K562 treated with DMSO at 1 percent for 24 hours (cell line): ENCODE measurements around the gene JAZF1. TPM values are rescaled to one million over a fixed set of nuclear protein-coding genes. Genes with fewer than 3 reads are reported as not detected.

Experiments
- total RNA-seq: library from RNA; unstranded; fragments of 300-600 nt; gene quantifications from 2 replicates; pipeline ENCODE4 v1.2.3, GENCODE V29; 2022; ENCODE audit warnings: low read depth; ENCODE audit not compliant: insufficient read depth

JAZF1 gene
- 0.38 TPM in 1 of 2 replicates, not detected in the other for total RNA-seq

DNA sequence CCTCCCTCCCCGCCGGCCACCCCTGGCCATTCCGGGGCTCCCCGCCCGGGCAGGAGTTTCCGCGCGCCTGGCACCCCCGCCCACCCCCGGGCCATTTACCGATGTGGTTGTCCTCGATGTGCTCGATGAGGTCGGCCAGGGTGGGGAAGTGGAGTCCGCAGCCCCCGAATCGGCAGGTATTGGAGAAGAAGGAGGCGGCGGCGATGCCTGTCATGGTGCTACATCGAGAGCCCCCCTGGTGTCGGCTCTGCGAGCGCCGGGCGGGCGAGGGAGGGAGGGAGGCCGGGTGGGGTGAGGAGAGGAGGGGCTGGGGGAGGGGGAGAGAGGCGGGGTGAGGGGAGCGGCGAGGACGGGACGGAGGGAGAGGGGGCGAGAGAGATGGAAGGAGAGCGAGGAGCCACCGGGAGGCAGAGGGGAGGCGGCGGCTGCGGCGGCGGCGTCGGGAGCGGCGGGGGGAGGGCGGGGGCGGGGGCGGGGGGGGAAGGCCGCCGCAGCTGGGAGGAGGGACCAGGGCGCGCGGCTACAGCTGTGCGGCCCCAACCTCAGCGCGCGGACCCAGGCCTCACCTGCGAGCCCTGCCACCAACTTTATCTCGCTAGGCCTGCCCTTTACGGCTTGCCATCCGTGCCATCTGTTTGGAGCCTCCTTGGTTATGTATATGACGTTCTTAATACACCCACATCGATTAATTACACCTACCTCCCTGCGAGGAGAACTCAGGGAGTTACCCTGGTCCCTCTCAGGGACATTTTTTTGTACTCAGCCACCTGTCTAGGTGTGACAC, at the start of gene JAZF1:
JAZF1 (minus strand) TSS at position 432 of the 784 bp plus-strand sequence.

Other genes starting within 250 kb of the JAZF1 start
- 2.4 and 4.1 TPM in 2 replicates for gene CREB5, start 231.7 kb upstream of the JAZF1 start, total RNA-seq